HG02759 (cell line): ENCODE results near the gene LRMDA.

Experiments used
- ATAC-seq: cut with Tn5 transposase; IDR thresholded peaks from one replicate; pipeline ENCODE4 v1.9.1; 2021; ENCODE audit warnings: mild to moderate bottlenecking, moderate library complexity; ENCODE audit not compliant: unreplicated experiment

The LRMDA gene

GRCh38 chr10:75443362-75443761 is 11.9 kb downstream of the LRMDA start:
- no peak for ATAC-seq

GRCh38 chr10:75444781-75445386 is 13.5 kb downstream of the LRMDA start:
- no peak for ATAC-seq

- no peak for ATAC-seq
These were observed 15.1 kb downstream of the LRMDA start for GRCh38 chr10:75446508-75446907.

GRCh38 chr10:75448166-75448565 is 16.7 kb downstream of the LRMDA start:
- no peak for ATAC-seq

GRCh38 chr10:75449382-75450074 is 18.1 kb downstream of the LRMDA start:
- ATAC-seq: no peak

GRCh38 chr10:75450075-75450445 is 18.6 kb downstream of the LRMDA start:
- ATAC-seq: no peak

GRCh38 chr10:75450644-75451640 is 19.5 kb downstream of the LRMDA start:
- no peak for ATAC-seq

GRCh38 chr10:75451831-75452230 is 20.4 kb downstream of the LRMDA start:
- ATAC-seq: no peak

- no peak for ATAC-seq
These were observed 21.6 kb downstream of the LRMDA start for GRCh38 chr10:75452997-75453396.

- ATAC-seq: no peak
These were observed 24.7 kb downstream of the LRMDA start for GRCh38 chr10:75456122-75456521.

- no peak for ATAC-seq
These were observed 28.6 kb downstream of the LRMDA start for GRCh38 chr10:75460059-75460458.

GRCh38 chr10:75461672-75462649 is 30.5 kb downstream of the LRMDA start:
- no peak for ATAC-seq

GRCh38 chr10:75462865-75463264 is 31.4 kb downstream of the LRMDA start:
- ATAC-seq: no peak

GRCh38 chr10:75464478-75465449 is 33.3 kb downstream of the LRMDA start:
- no peak for ATAC-seq

- ATAC-seq: no peak
These were observed 34.0 kb downstream of the LRMDA start for GRCh38 chr10:75465450-75465827.

GRCh38 chr10:75466001-75466400 is 34.6 kb downstream of the LRMDA start:
- ATAC-seq: no peak

- no peak for ATAC-seq
These were observed 35.5 kb downstream of the LRMDA start for GRCh38 chr10:75466886-75467285.

GRCh38 chr10:75468612-75469005 is 37.2 kb downstream of the LRMDA start:
- no peak for ATAC-seq

GRCh38 chr10:75469006-75469616 is 37.7 kb downstream of the LRMDA start:
- no peak for ATAC-seq
